HUES6 (cell line): ENCODE data around the gene TBL1Y.

Experiments
- H3K27ac ChIP-seq: 2 replicates; pipeline ENCODE4 v1.7.0; 2013; ENCODE audit warnings: low read depth, mild to moderate bottlenecking, low read length, inconsistent platforms
- H3K27me3 ChIP-seq: 2 replicates; pipeline ENCODE4 v1.6.1; 2013; ENCODE audit warnings: low read length; ENCODE audit not compliant: control insufficient read depth, insufficient read depth
- H3K36me3 ChIP-seq: 2 replicates; pipeline ENCODE4 v1.6.1; 2013; ENCODE audit warnings: low read length; ENCODE audit not compliant: control insufficient read depth, insufficient read depth
- H3K4me1 ChIP-seq: 2 replicates; pipeline ENCODE4 v1.6.1; 2013; ENCODE audit warnings: low read length; ENCODE audit not compliant: control insufficient read depth, insufficient read depth
- H3K4me3 ChIP-seq: 2 replicates; pipeline ENCODE4 v1.5.1; 2013; ENCODE audit warnings: low read depth, low read length
- H3K9ac ChIP-seq: one replicate; pipeline ENCODE4 v1.6.1; 2013; ENCODE audit warnings: mild to moderate bottlenecking, low read length
- H3K9me3 ChIP-seq: 2 replicates; pipeline ENCODE4 v1.6.1; 2013; ENCODE audit warnings: low read depth, low read length; ENCODE audit not compliant: control insufficient read depth, insufficient read depth

TBL1Y gene

DNA sequence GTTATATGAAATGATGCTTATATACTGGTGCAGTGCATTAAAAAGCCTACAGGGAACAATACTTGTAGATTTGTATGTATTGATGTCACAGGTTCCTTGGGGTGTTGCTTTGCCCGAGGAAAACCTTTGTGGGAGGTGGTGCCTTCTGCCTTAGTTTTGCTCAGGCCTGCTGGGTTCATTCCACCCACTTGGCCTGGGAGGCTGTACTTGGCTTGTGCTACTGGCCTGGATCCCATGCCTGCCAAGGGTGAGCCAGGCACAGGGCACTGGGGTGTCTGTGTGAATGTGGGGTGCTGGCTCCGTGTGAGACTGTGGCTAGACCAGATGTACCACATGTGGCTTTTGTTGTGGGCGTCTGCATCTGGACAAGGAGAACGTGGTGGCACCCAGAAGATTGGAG lies 17.8 kb downstream of the TBL1Y start:
- no peaks in the 10 kb centered on the region for H3K36me3 ChIP-seq
- no peak overlapping the region for H3K4me3 ChIP-seq
- H3K4me1 ChIP-seq: no peaks in the 10 kb centered on the region
- no peak overlapping the region for H3K27ac ChIP-seq
- no peaks in the 10 kb centered on the region for H3K27me3 ChIP-seq
- no peaks in the 10 kb centered on the region for H3K9me3 ChIP-seq
- H3K9ac ChIP-seq: no peak overlapping the region

DNA sequence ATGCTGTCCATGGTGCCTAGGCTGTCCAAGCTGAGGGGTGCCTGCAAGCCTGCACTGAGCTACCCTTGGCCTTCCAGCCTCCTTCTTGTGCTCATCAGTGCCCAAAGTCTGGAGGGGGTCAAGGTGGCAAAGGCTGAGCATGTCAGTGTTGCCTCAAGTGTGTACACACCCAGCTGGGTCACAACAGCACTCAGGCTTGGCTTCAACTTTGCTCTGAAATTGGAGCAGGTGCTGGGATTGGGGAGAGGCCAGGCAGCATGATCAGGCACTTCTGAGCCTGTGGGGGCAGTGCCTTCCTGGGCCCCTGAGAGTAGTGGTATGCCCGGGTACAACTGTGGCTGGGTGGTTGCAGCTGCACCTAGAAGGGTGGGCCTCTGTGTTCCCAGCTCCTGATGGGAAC lies 18.7 kb downstream of the TBL1Y start:
- Histone ChIP-seq H3K27me3 (no peaks in the 10 kb centered on the region), H3K4me1 (no peaks in the 10 kb centered on the region), H3K27ac (no peak overlapping the region), H3K36me3 (no peaks in the 10 kb centered on the region), H3K4me3 (no peak overlapping the region), H3K9ac (no peak overlapping the region), H3K9me3 (no peaks in the 10 kb centered on the region)

DNA sequence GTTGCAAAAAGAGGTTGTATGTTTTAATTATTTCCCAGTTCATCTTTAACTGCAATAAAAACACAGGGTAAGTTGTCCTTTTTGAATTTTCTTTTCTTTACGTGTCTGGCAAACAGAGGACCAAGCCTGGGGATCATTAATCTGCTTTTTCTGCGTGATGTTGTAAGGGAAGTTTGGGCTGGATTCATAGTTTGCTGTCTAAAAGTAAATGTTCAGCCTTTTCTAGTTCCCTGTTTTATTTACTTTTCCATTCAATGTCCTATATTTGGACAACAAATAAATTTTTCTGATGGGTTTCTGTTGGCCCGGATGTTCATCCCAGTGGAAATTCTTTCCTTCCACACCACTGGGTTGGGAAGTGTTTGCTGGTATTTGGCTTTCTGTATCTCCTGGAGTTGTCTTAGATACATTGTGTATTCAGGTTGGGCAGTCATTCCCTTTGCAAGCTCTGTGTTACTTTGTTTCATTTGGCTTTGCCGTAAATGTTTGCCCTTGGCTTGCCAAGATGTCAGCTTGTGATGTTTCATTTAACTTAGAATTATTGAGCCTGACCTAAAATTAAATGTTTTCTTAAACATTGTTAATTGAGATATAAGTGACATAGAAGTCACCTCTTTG lies 21.4 kb downstream of the TBL1Y start:
- no peaks in the 10 kb centered on the region for H3K36me3 ChIP-seq
- no peak overlapping the region for H3K9ac ChIP-seq
- H3K4me1 ChIP-seq: no peaks in the 10 kb centered on the region
- H3K4me3 ChIP-seq: no peak overlapping the region
- H3K9me3 ChIP-seq: no peaks in the 10 kb centered on the region
- H3K27me3 ChIP-seq: no peaks in the 10 kb centered on the region
- H3K27ac ChIP-seq: no peak overlapping the region

DNA sequence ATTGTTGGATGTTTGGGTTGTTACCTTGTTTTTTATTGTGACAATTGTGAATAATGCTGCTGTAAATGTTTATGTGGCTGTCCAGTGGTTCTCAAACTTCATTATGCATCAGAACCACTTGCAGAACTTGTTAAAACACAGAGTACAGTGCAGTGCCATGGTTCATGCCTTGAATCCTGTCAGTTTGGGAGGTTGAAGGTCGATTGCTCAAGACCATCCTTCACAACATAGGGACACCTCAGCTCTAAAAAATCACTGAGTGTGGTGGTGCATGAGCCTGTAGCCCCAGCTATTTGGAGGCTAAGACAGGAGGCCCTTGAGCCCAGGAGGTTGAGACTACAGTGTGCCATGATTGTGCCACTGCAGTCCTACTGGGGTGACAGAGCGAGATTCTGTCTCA lies 25.0 kb downstream of the TBL1Y start:
- Histone ChIP-seq H3K4me3 (no peak overlapping the region), H3K27ac (no peak overlapping the region), H3K9ac (no peak overlapping the region), H3K27me3 (no peaks in the 10 kb centered on the region), H3K9me3 (no peaks in the 10 kb centered on the region), H3K36me3 (no peaks in the 10 kb centered on the region), H3K4me1 (no peaks in the 10 kb centered on the region)

DNA sequence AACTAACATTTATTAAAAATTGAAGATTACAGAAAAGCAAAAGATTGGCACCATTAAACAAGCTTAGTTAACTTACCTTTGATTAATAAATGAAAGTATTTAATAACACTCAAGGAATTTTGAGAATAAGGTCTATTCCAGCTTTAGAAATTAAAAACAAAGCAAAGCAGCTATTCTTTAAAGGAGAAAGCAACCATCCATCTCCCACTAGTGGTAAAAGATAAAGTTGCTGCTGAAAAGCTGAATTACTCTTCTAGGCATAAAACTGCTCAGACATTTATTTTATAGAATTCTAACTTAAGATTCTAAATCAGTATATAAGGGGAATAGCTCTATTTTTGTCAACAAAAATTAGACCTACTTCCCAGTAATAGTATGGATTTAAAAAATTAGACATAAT lies 37.2 kb downstream of the TBL1Y start:
- no peak overlapping the region for H3K4me3 ChIP-seq

DNA sequence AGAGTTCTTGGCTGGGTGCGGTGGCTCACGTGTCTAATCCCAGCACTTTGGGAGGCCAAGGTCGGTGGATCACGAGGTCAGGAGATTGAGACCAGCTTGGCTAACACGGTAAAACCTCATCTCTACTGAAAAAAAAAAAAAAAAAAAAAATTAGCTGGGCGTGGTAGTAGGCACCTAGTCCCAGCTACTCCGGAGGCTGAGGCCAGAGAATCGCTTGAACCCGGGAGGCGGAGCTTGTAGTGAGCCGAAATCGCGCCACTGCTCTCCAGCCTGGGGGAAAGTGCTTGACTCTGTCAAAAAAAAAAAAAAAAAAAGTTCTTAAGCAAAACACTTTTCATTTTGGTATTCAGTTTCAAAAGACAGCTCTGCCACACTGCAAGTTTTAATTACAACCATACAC lies 37.9 kb downstream of the TBL1Y start:
- H3K9ac ChIP-seq: no peak overlapping the region
- no peak overlapping the region for H3K27ac ChIP-seq
- H3K27me3 ChIP-seq: no peaks in the 10 kb centered on the region
- H3K4me1 ChIP-seq: no peaks in the 10 kb centered on the region
- no peaks in the 10 kb centered on the region for H3K36me3 ChIP-seq
- H3K9me3 ChIP-seq: no peaks in the 10 kb centered on the region
- H3K4me3 ChIP-seq: no peak overlapping the region

More for the DNA sequence above, 37.2 kb downstream of the TBL1Y start:
- Histone ChIP-seq H3K27ac (no peak overlapping the region), H3K36me3 (no peaks in the 10 kb centered on the region), H3K9ac (no peak overlapping the region), H3K9me3 (no peaks in the 10 kb centered on the region), H3K4me1 (no peaks in the 10 kb centered on the region), H3K27me3 (no peaks in the 10 kb centered on the region)

DNA sequence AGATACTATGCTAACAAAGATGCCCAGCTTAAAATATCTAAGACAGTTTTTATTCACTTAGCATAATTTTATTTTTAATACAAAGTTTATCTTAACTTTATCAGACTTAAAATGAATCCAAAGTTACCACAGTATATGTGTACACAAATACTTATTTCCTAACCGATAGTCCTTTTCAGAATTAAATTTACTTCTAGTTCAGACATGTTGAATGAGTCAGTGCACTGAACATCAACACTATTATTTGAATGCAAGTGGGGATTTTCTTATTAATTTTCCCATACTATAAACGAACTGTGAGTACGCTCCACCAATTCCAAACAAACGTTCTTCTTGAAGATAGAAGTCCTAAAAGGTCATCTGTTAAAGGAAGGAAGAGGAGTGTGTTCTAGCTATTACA lies 39.5 kb downstream of the TBL1Y start:
- H3K36me3 ChIP-seq: no peaks in the 10 kb centered on the region
- no peaks in the 10 kb centered on the region for H3K9me3 ChIP-seq
- no peak overlapping the region for H3K9ac ChIP-seq
- no peak overlapping the region for H3K4me3 ChIP-seq
- no peaks in the 10 kb centered on the region for H3K4me1 ChIP-seq
- no peaks in the 10 kb centered on the region for H3K27me3 ChIP-seq
- no peak overlapping the region for H3K27ac ChIP-seq

DNA sequence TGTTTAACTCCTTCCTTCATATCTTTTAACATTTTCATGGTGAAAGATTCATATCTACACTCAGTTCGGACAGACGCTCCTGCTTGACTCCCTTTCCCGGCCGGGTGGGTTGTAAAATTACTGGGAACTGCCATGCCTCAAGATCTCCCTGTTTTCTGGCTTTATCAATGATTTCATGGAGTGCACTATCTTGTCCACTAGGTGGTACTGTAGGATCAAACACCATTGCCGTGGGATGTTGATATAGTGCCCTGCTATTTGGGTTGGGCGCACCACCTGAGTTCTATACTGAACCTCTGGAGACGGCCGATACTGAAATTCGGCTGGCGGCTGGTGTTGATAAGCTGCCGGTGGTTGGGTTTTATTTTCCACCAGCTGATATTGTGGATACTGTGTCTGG lies 54.2 kb downstream of the TBL1Y start:
- no peaks in the 10 kb centered on the region for H3K36me3 ChIP-seq
- H3K9ac ChIP-seq: no peak overlapping the region
- H3K27me3 ChIP-seq: no peaks in the 10 kb centered on the region
- H3K4me1 ChIP-seq: no peaks in the 10 kb centered on the region
- H3K27ac ChIP-seq: no peak overlapping the region
- no peaks in the 10 kb centered on the region for H3K9me3 ChIP-seq
- no peak overlapping the region for H3K4me3 ChIP-seq

DNA sequence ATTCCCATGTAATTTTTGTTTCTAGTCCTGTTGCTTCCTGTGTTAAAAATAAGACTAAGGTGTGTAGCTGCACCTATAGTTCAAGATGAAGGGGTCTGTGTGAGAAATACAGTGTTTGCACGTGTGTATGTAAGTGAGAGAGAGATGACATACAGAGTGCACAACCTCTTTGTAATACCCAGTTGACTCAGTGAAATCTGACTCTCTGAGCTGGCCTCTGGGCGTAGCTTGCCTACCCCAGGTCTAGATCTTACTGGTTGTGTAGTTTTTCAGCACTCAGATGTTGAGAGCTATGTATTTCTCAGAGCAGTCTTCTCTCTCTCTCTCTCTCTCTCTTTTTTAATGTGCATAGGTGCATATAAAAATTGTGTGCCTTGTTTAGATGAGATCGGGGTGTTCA lies 56.0 kb downstream of the TBL1Y start:
- H3K4me3 ChIP-seq: no peak overlapping the region
- no peak overlapping the region for H3K27ac ChIP-seq
- H3K36me3 ChIP-seq: no peaks in the 10 kb centered on the region
- no peaks in the 10 kb centered on the region for H3K9me3 ChIP-seq
- H3K4me1 ChIP-seq: no peaks in the 10 kb centered on the region
- no peak overlapping the region for H3K9ac ChIP-seq
- no peaks in the 10 kb centered on the region for H3K27me3 ChIP-seq

DNA sequence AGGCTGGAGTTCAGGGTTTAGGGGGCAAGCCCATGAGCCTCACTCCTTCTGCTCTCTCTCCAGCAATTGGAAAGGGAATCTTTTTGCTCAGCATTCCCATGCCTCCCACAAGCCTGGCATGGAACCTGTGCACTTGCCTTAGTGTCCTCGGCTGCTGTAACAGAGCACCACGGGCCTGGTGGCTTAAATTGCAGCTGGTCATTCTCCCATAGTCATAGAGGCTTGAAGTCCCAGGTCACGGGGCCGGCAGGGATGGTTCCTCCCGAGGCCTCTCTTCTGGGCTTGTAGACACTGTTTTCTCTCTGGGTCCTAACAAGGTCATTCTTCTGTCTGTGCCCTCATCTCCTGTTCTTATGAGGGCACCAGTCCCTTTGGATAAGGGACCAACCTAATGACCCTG lies 57.2 kb downstream of the TBL1Y start:
- no peak overlapping the region for H3K9ac ChIP-seq
- H3K9me3 ChIP-seq: no peaks in the 10 kb centered on the region
- no peaks in the 10 kb centered on the region for H3K4me1 ChIP-seq
- no peak overlapping the region for H3K4me3 ChIP-seq
- H3K36me3 ChIP-seq: no peaks in the 10 kb centered on the region
- H3K27me3 ChIP-seq: no peaks in the 10 kb centered on the region
- H3K27ac ChIP-seq: no peak overlapping the region

DNA sequence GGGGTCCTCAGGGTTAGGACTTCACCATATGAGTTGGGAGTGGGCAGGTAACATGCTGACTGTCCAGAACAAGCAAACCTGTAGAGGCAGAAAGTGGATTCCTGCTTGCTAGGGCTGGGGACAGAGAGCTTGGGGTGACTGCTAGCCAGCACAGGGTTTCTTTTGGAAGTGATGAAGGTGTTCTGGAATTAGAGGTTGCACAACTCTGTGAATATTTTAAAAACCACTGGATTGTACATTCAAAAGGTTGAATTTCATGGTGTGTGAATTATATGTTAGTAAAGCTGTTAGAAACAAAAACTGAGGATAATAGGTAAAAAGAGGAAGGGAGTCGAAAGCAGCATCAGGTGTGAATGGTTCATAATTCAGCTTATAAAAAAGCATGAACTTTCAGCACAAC lies 57.7 kb downstream of the TBL1Y start:
- Histone ChIP-seq H3K4me3 (no peak overlapping the region), H3K36me3 (no peaks in the 10 kb centered on the region), H3K9ac (no peak overlapping the region), H3K27ac (no peak overlapping the region), H3K9me3 (no peaks in the 10 kb centered on the region), H3K27me3 (no peaks in the 10 kb centered on the region), H3K4me1 (no peaks in the 10 kb centered on the region)
